ENCODE data around the gene DUSP19. TPM values are rescaled to one million over a fixed set of nuclear protein-coding genes. Genes with fewer than 3 reads are reported as not detected.
A peak's percentile ranks its signal among the peaks of the same experiment; 100 is the strongest.

DUSP19 gene
- total RNA-seq, 1 experiment from 2014 or later, result 5.1 TPM

- no peaks in the 10 kb centered on the region for H3K27me3 ChIP-seq (replicated peaks)
- DNase-seq (ENCODE audit: low read depth in 1 of 2, low spot score in 2 of 2), result no peak
- no peaks in the 10 kb centered on the region for H3K9me3 ChIP-seq (replicated peaks)
- no peaks in the 10 kb centered on the region for H3K36me3 ChIP-seq
- H3K27ac ChIP-seq, result no peak overlapping the region
- H3K4me3 ChIP-seq, result no peak overlapping the region
- H3K4me1 ChIP-seq (replicated peaks), result peaks cover 8% of the 10 kb centered on the region; the same call in 1 of the 2 replicates
These were observed 3.4 kb downstream of the DUSP19 start for GRCh38 chr2:183081911-183082310.

- no peak overlapping the region for H3K4me3 ChIP-seq
- H3K36me3 ChIP-seq, result no peaks in the 10 kb centered on the region
- H3K27me3 ChIP-seq (replicated peaks), result no peaks in the 10 kb centered on the region
- H3K4me1 ChIP-seq (replicated peaks), result no peaks in the 10 kb centered on the region
- no peak overlapping the region for H3K27ac ChIP-seq
- no peak for DNase-seq (ENCODE audit: low read depth in 1 of 2, low spot score in 2 of 2)
- no peaks in the 10 kb centered on the region for H3K9me3 ChIP-seq (replicated peaks)
These were observed 9.5 kb downstream of the DUSP19 start for GRCh38 chr2:183088061-183088460.

DNA sequence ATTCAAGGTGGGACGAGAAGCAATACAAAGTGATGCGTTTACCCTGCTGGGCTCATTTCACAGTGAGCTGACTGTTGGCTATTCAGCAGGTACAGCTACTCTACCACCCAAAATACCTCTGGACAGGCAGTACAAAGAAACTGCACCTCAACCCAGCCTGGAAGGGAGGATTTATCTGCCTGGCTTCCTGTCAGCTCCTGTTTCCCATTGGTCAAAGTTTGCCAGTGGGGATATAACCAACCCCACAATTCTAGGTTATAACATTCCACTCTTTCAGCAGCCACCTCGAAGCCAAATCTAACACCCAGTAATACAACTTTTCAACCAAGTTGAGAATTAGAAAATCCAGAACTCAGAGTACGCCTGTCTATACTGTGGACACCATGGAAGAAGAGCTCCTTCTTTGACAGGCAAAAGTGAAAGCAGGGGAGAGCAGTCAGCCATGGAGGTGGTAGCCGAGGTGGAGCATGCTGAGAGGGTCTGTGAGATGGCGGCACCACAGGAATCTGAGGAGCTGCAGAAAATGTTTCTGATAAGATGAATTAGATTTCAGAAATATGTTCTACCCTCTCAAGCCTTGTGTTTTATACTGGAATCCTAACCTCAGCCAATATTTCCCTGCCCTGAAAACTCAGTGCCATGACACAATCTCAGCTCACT is 10.8 kb downstream of the DUSP19 start:
- Histone ChIP-seq H3K4me3 (no peak overlapping the region), H3K27me3 (replicated peaks) (no peaks in the 10 kb centered on the region), H3K4me1 (replicated peaks) (peaks cover 3% of the 10 kb centered on the region; the same call in 1 of the 2 replicates), H3K9me3 (replicated peaks) (no peaks in the 10 kb centered on the region), H3K27ac (no peak overlapping the region), H3K36me3 (no peaks in the 10 kb centered on the region)
- DNase-seq (ENCODE audit: low read depth in 1 of 2, low spot score in 2 of 2), result no peak

- Histone ChIP-seq H3K4me3 (no peak overlapping the region), H3K27me3 (replicated peaks) (no peaks in the 10 kb centered on the region), H3K27ac (no peak overlapping the region), H3K36me3 (no peaks in the 10 kb centered on the region), H3K9me3 (replicated peaks) (no peaks in the 10 kb centered on the region), H3K4me1 (replicated peaks) (peaks cover 4% of the 10 kb centered on the region; the same call in 1 of the 2 replicates)
- DNase-seq (ENCODE audit: low read depth in 1 of 2, low spot score in 2 of 2), result no peak
These were observed 12.9 kb downstream of the DUSP19 start for GRCh38 chr2:183091318-183091953.

- Histone ChIP-seq H3K4me3 (no peak overlapping the region), H3K4me1 (replicated peaks) (peaks cover 4% of the 10 kb centered on the region; the same call in 1 of the 2 replicates), H3K27me3 (replicated peaks) (no peaks in the 10 kb centered on the region), H3K36me3 (no peaks in the 10 kb centered on the region), H3K27ac (no peak overlapping the region), H3K9me3 (replicated peaks) (no peaks in the 10 kb centered on the region)
- no peak for DNase-seq (ENCODE audit: low read depth in 1 of 2, low spot score in 2 of 2)
These were observed 13.4 kb downstream of the DUSP19 start for GRCh38 chr2:183091954-183092345.

- peaks cover 4% of the 10 kb centered on the region; the same call in 1 of the 2 replicates for H3K4me1 ChIP-seq (replicated peaks)
- no peaks in the 10 kb centered on the region for H3K9me3 ChIP-seq (replicated peaks)
- H3K36me3 ChIP-seq, result no peaks in the 10 kb centered on the region
- H3K27ac ChIP-seq, result no peak overlapping the region
- H3K4me3 ChIP-seq, result no peak overlapping the region
- DNase-seq (ENCODE audit: low read depth in 1 of 2, low spot score in 2 of 2), result peak in 1 of 2 experiments; percentile 27
- no peaks in the 10 kb centered on the region for H3K27me3 ChIP-seq (replicated peaks)
These were observed 15.5 kb downstream of the DUSP19 start for GRCh38 chr2:183093857-183094657.

DNA sequence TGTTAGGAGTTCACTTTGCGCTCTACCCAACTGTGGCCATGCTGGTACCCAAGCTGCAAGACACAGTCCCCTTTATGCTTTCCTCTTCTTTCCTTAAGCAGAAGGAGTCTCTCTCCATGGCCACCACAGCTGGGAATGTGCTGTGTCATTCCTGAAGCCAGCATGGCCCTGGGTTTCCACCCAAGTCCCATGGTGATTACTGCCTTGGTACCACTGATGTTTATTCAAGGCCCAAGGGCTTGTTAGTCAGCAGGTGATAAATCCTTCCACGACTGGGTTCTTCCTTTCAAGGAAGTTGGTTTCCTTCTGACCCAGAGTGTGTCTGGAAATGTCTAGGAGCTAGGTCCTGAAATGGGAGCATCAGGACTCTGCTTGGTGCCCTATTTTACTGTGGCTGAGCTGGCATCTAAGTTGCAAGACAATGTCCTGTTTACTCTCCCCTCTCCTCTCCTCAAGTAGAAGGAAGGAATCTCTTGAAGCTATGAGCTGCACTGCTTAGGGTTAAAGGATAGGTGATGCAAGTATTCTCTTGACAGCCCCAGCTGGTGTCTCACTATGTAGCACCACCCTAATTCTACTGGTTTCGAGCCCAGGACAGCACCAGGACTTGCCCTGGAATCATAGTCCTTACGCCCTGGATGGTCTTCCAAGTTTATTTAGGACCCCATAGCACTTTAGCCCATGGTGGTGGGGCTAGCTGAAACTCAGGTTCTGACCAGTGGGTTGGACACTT is 27.0 kb downstream of the DUSP19 start:
- Histone ChIP-seq H3K27ac (no peak overlapping the region), H3K4me1 (replicated peaks) (no peaks in the 10 kb centered on the region), H3K36me3 (no peaks in the 10 kb centered on the region), H3K4me3 (no peak overlapping the region), H3K9me3 (replicated peaks) (no peaks in the 10 kb centered on the region), H3K27me3 (replicated peaks) (no peaks in the 10 kb centered on the region)
- DNase-seq (ENCODE audit: low read depth in 1 of 2, low spot score in 2 of 2), result no peak

DNA sequence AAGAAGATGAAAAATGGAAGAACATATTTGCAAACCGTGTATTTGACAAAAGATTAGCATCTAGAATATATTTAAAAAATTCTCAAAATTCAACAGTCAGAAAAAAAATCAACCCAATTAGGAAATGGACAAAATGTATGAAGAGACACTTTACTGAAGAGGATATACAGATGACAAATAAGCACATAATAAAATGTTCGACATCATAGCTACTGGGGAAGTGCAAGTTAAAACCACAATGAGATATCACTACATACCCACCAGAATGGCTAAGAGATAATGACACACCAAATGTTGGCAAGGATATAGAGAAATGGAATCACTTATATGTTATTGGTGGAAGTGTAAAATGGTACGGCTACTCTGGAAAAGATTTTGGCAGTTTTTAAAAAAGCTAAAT is 34.0 kb downstream of the DUSP19 start:
- Histone ChIP-seq H3K27me3 (replicated peaks) (no peaks in the 10 kb centered on the region), H3K4me3 (no peak overlapping the region), H3K36me3 (no peaks in the 10 kb centered on the region), H3K4me1 (replicated peaks) (no peaks in the 10 kb centered on the region), H3K27ac (no peak overlapping the region), H3K9me3 (replicated peaks) (no peaks in the 10 kb centered on the region)
- DNase-seq (ENCODE audit: low read depth in 1 of 2, low spot score in 2 of 2), result no peak

GRCh38 chr2:183113630-183114029 is 35.1 kb downstream of the DUSP19 start:
- no peak overlapping the region for H3K4me3 ChIP-seq
- DNase-seq (ENCODE audit: low read depth in 1 of 2, low spot score in 2 of 2), result no peak
- no peaks in the 10 kb centered on the region for H3K9me3 ChIP-seq (replicated peaks)
- no peaks in the 10 kb centered on the region for H3K36me3 ChIP-seq
- no peaks in the 10 kb centered on the region for H3K27me3 ChIP-seq (replicated peaks)
- no peaks in the 10 kb centered on the region for H3K4me1 ChIP-seq (replicated peaks)
- no peak overlapping the region for H3K27ac ChIP-seq

DNA sequence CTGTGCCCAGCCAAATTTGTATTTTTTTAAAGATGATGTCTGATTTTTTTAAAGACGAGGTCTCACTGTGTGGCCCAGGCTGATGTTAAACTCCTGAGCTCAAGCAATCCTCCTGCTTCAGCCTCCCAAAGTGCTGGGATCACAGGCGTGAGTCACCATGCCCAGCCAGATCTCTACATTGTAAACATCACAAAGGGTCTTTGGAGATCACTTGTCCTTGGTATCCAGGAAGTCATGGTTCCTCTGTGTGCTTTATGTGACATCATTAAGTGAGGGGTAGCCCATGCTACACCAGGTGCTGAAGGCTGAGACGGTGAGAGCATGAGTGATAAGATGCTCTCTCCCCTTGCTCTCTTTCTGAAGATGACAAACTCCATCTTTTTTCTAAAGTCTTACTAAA is 38.7 kb downstream of the DUSP19 start:
- no peak overlapping the region for H3K27ac ChIP-seq
- no peaks in the 10 kb centered on the region for H3K36me3 ChIP-seq
- H3K27me3 ChIP-seq (replicated peaks), result no peaks in the 10 kb centered on the region
- H3K4me3 ChIP-seq, result no peak overlapping the region
- H3K4me1 ChIP-seq (replicated peaks), result no peaks in the 10 kb centered on the region
- DNase-seq (ENCODE audit: low read depth in 1 of 2, low spot score in 2 of 2), result no peak
- H3K9me3 ChIP-seq (replicated peaks), result no peaks in the 10 kb centered on the region

- Histone ChIP-seq H3K4me3 (peak overlapping the region; percentile 79), H3K27me3 (replicated peaks) (no peaks in the 10 kb centered on the region), H3K36me3 (0 out of 2 replicates have a peak, but pooled peaks cover 7% of the 10 kb centered on the region), H3K9me3 (replicated peaks) (no peaks in the 10 kb centered on the region), H3K27ac (peak overlapping the region; percentile 89; the same call in 1 of the 2 replicates), H3K4me1 (replicated peaks) (peaks cover 6% of the 10 kb centered on the region)
- no peak for DNase-seq (ENCODE audit: low read depth in 1 of 2, low spot score in 2 of 2)
These were observed 44.8 kb downstream of the DUSP19 start for GRCh38 chr2:183123117-183123958.

DNA sequence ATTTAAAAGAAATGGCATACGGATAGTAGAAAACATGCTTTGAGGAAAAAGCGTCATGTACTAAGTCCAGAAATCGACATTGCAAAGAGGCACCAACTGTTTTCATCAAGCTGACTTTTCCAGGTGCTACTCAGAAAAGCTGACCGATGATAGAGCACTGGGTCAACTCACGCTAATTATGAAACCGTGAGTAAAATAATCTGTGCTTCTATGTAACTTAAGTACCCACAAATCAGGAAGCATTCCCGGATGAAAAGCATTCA is 45.3 kb downstream of the DUSP19 start:
- peak overlapping the region; percentile 79 for H3K4me3 ChIP-seq
- H3K4me1 ChIP-seq (replicated peaks), result peaks cover 6% of the 10 kb centered on the region
- peak overlapping the region; percentile 89 for H3K27ac ChIP-seq
- DNase-seq (ENCODE audit: low read depth in 1 of 2, low spot score in 2 of 2), result no peak
- H3K27me3 ChIP-seq (replicated peaks), result no peaks in the 10 kb centered on the region
- H3K9me3 ChIP-seq (replicated peaks), result no peaks in the 10 kb centered on the region
- H3K36me3 ChIP-seq, result peaks cover 11% of the 10 kb centered on the region

Data from SJSA1 (cell line).